Suprapubic skin (tissue), 3 donors: ENCODE data around the gene SMOC2.

Source experiments
- CTCF ChIP-seq, 2 donors: fragments of 200-600 bp in 1 of 2; fragments of 450-650 bp in 1 of 2; sonication (generic) in 1 of 2; IDR thresholded peaks; one replicate each; pipeline ENCODE4 v1.5.1; 2016 to 2019; ENCODE audit warnings: antibody characterized with exemption in 2 of 2, mild to moderate bottlenecking in 1 of 2, moderate library complexity in 1 of 2
- POLR2A ChIP-seq, 2 donors: fragments of 450-650 bp; IDR thresholded peaks; one replicate each; pipeline ENCODE4 v1.6.1; 2017; ENCODE audit warnings: antibody characterized with exemption in 2 of 2, mild to moderate bottlenecking in 2 of 2, moderate library complexity in 2 of 2

DNA sequence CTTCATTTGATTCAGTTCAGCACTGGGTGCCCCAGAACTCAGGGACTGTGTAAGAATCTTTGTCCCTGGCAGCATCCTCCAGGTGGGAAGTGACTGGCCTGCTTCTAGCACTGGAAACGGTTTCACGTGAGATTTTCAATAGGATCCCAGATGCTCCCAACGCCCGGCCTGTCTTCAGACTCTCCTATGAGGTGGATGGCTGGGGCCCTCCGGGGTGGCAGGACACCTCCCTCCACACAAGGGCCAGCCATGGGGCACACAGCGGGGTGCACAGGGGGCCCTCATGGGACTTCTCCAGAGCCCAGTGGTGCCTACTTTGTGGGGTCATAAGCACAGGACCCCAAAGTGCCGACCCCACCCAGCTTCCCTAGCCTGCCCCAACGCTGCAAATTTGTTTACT lies 72.8 kb downstream of the SMOC2 start:
- no peak for TF ChIP-seq CTCF (IDR thresholded peaks at IDR 0.05)
- TF ChIP-seq POLR2A (IDR thresholded peaks at IDR 0.05) = no peak
